ENCODE data around the gene FBXL14.

The FBXL14 gene

DNA sequence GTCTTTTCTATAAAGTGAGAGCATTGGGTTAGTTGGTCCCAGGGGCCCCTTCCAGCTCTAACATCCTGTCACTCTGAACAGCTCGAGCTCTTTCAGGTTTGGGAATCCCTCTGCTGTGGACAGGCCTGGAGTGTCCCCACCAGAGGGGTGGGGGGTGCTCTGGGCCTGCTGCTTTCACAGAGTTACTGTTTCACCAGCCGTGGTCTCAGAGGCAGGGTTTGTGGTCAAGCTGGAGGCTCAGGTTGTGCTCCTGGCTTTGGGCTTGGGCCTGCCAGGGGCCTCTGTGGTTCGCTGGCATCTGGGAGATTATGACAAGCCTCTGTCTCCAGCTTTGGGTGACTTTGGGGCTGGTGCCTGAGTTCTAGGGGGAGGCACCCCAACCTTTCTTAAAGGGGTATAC, 59.6 kb downstream of the FBXL14 start:
- H3K4me3 ChIP-seq (ENCODE audit: low read depth, low read length): no peak overlapping the region
- TF ChIP-seq MAX (IDR thresholded peaks at IDR 0.05; ENCODE audit: low read depth, low read length): no peak
- TF ChIP-seq POLR2A (IDR thresholded peaks at IDR 0.05; ENCODE audit: extremely low read depth, insufficient read length): no peak
- no peak for TF ChIP-seq MYC (IDR thresholded peaks at IDR 0.05; ENCODE audit: low read depth, low read length)
- TF ChIP-seq, protein P1, sequence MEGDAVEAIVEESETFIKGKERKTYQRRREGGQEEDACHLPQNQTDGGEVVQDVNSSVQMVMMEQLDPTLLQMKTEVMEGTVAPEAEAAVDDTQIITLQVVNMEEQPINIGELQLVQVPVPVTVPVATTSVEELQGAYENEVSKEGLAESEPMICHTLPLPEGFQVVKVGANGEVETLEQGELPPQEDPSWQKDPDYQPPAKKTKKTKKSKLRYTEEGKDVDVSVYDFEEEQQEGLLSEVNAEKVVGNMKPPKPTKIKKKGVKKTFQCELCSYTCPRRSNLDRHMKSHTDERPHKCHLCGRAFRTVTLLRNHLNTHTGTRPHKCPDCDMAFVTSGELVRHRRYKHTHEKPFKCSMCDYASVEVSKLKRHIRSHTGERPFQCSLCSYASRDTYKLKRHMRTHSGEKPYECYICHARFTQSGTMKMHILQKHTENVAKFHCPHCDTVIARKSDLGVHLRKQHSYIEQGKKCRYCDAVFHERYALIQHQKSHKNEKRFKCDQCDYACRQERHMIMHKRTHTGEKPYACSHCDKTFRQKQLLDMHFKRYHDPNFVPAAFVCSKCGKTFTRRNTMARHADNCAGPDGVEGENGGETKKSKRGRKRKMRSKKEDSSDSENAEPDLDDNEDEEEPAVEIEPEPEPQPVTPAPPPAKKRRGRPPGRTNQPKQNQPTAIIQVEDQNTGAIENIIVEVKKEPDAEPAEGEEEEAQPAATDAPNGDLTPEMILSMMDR (IDR thresholded peaks at IDR 0.05; ENCODE audit: low read depth, low read length): no peak
- DNase-seq (ENCODE audit: low read depth): peak; percentile 51

- DNase-seq (ENCODE audit: low read depth): peak; percentile 81
- TF ChIP-seq MYC (IDR thresholded peaks at IDR 0.05; ENCODE audit: low read depth, low read length) (no peak), POLR2A (IDR thresholded peaks at IDR 0.05; ENCODE audit: extremely low read depth, insufficient read length) (no peak), MAX (IDR thresholded peaks at IDR 0.05; ENCODE audit: low read depth, low read length) (no peak)
- TF ChIP-seq, protein P1 (IDR thresholded peaks at IDR 0.05; ENCODE audit: low read depth, low read length): no peak
- peak overlapping the region; percentile 46 for H3K4me3 ChIP-seq (ENCODE audit: low read depth, low read length)
These were observed 60.6 kb downstream of the FBXL14 start for GRCh38 chr12:1533602-1534304.

GRCh38 chr12:1533205-1533601, 61.2 kb downstream of the FBXL14 start:
- TF ChIP-seq MYC (IDR thresholded peaks at IDR 0.05; ENCODE audit: low read depth, low read length) (no peak), POLR2A (IDR thresholded peaks at IDR 0.05; ENCODE audit: extremely low read depth, insufficient read length) (no peak), MAX (IDR thresholded peaks at IDR 0.05; ENCODE audit: low read depth, low read length) (0 out of 2 replicates have a peak, but pooled peaks have one; percentile 45)
- TF ChIP-seq, protein P1 (IDR thresholded peaks at IDR 0.05; ENCODE audit: low read depth, low read length): peak; percentile 3
- peak overlapping the region; percentile 46 for H3K4me3 ChIP-seq (ENCODE audit: low read depth, low read length)
- DNase-seq (ENCODE audit: low read depth): peak; percentile 82

- no peak overlapping the region for H3K4me3 ChIP-seq (ENCODE audit: low read depth, low read length)
- no peak for TF ChIP-seq MYC (IDR thresholded peaks at IDR 0.05; ENCODE audit: low read depth, low read length)
- TF ChIP-seq, protein P1 (IDR thresholded peaks at IDR 0.05; ENCODE audit: low read depth, low read length): no peak
- no peak for TF ChIP-seq POLR2A (IDR thresholded peaks at IDR 0.05; ENCODE audit: extremely low read depth, insufficient read length)
- no peak for TF ChIP-seq MAX (IDR thresholded peaks at IDR 0.05; ENCODE audit: low read depth, low read length)
- DNase-seq (ENCODE audit: low read depth): no peak
These were observed 61.8 kb downstream of the FBXL14 start for GRCh38 chr12:1532375-1533165.

GRCh38 chr12:1531654-1532374, 62.6 kb downstream of the FBXL14 start:
- no peak for TF ChIP-seq MYC (IDR thresholded peaks at IDR 0.05; ENCODE audit: low read depth, low read length)
- no peak for TF ChIP-seq POLR2A (IDR thresholded peaks at IDR 0.05; ENCODE audit: extremely low read depth, insufficient read length)
- TF ChIP-seq, protein P1 (IDR thresholded peaks at IDR 0.05; ENCODE audit: low read depth, low read length): no peak
- TF ChIP-seq MAX (IDR thresholded peaks at IDR 0.05; ENCODE audit: low read depth, low read length): no peak
- no peak for DNase-seq (ENCODE audit: low read depth)
- no peak overlapping the region for H3K4me3 ChIP-seq (ENCODE audit: low read depth, low read length)
